Brain microvascular endothelial cell (primary cell): Measurements from ENCODE around the gene ZNF536.

Source experiments
- DNase-seq: peaks from one replicate; pipeline ENCODE4 v3.0.0-alpha.2; 2020
- H3K27ac ChIP-seq: fragments of 250-450 bp; sonication (Bioruptor Pico); 2 replicates; pipeline ENCODE4 v1.5.1; 2020; ENCODE audit warnings: mild to moderate bottlenecking, moderate library complexity
- H3K27me3 ChIP-seq: fragments of 250-450 bp; sonication (Bioruptor Pico); replicated peaks from 2 replicates; pipeline ENCODE4 v1.5.1; 2020; ENCODE audit warnings: mild to moderate bottlenecking
- H3K36me3 ChIP-seq: fragments of 250-450 bp; sonication (Bioruptor Pico); replicated peaks from 2 replicates; pipeline ENCODE4 v1.5.1; 2020; ENCODE audit warnings: mild to moderate bottlenecking
- H3K4me3 ChIP-seq: 2 replicates; pipeline ENCODE4 v1.5.1; 2011; ENCODE audit warnings: low read depth, mild to moderate bottlenecking, control low read depth, low read length, moderate library complexity
- CTCF ChIP-seq: IDR thresholded peaks from 2 replicates; pipeline ENCODE4 v1.5.1; 2011; ENCODE audit warnings: low read depth, mild to moderate bottlenecking, moderate library complexity, low read length, control low read depth, inconsistent platforms; ENCODE audit errors: missing control alignments
- in situ Hi-C: cut with HindIII; loops from 2 replicates; pipeline ENCODE4 v1.10.0; 2017; ENCODE audit warnings: low sequenced_read_pairs, low pct_ligation_motif_present

Gene ZNF536

GRCh38 chr19:30351774-30352173 lies 20.4 kb upstream of the ZNF536 start:
- in situ Hi-C loops, result no loop called here
- no peak for TF ChIP-seq CTCF
- no peak overlapping the region for H3K27ac ChIP-seq
- DNase-seq, result no peak
- H3K4me3 ChIP-seq, result no peak overlapping the region
- H3K36me3 ChIP-seq, result no peaks in the 10 kb centered on the region
- no peaks in the 10 kb centered on the region for H3K27me3 ChIP-seq

- H3K27ac ChIP-seq, result no peak overlapping the region
- no peaks in the 10 kb centered on the region for H3K27me3 ChIP-seq
- no peak for TF ChIP-seq CTCF
- no peak overlapping the region for H3K4me3 ChIP-seq
- in situ Hi-C loops, result no loop called here
- no peaks in the 10 kb centered on the region for H3K36me3 ChIP-seq
- no peak for DNase-seq
These were observed 18.7 kb upstream of the ZNF536 start for GRCh38 chr19:30353394-30353945.

- no peaks in the 10 kb centered on the region for H3K27me3 ChIP-seq
- H3K4me3 ChIP-seq, result no peak overlapping the region
- DNase-seq, result no peak
- H3K27ac ChIP-seq, result no peak overlapping the region
- H3K36me3 ChIP-seq, result no peaks in the 10 kb centered on the region
- in situ Hi-C loops, result no loop called here
- no peak for TF ChIP-seq CTCF
These were observed 16.6 kb upstream of the ZNF536 start for GRCh38 chr19:30355586-30355985.

- H3K27ac ChIP-seq, result no peak overlapping the region
- in situ Hi-C loops, result no loop called here
- H3K4me3 ChIP-seq, result no peak overlapping the region
- DNase-seq, result no peak
- no peaks in the 10 kb centered on the region for H3K27me3 ChIP-seq
- TF ChIP-seq CTCF, result no peak
- no peaks in the 10 kb centered on the region for H3K36me3 ChIP-seq
These were observed 15.1 kb upstream of the ZNF536 start for GRCh38 chr19:30356951-30357579.

- H3K36me3 ChIP-seq, result no peaks in the 10 kb centered on the region
- in situ Hi-C loops, result no loop called here
- no peaks in the 10 kb centered on the region for H3K27me3 ChIP-seq
- DNase-seq, result no peak
- TF ChIP-seq CTCF, result no peak
- H3K4me3 ChIP-seq, result no peak overlapping the region
- no peak overlapping the region for H3K27ac ChIP-seq
These were observed 14.6 kb upstream of the ZNF536 start for GRCh38 chr19:30357580-30357954.

GRCh38 chr19:30358319-30358718 lies 13.9 kb upstream of the ZNF536 start:
- H3K27ac ChIP-seq, result no peak overlapping the region
- TF ChIP-seq CTCF, result no peak
- no peak overlapping the region for H3K4me3 ChIP-seq
- no peaks in the 10 kb centered on the region for H3K36me3 ChIP-seq
- no peaks in the 10 kb centered on the region for H3K27me3 ChIP-seq
- no peak for DNase-seq
- in situ Hi-C loops, result no loop called here
